Measurements from ENCODE around the gene OCEL1.

The OCEL1 gene

GRCh38 chr19:17242431-17243208 lies 16.6 kb downstream of the OCEL1 start:
- DNase-seq = no peak

- no peak for DNase-seq
These were observed 17.3 kb downstream of the OCEL1 start for GRCh38 chr19:17243211-17243829.

DNA sequence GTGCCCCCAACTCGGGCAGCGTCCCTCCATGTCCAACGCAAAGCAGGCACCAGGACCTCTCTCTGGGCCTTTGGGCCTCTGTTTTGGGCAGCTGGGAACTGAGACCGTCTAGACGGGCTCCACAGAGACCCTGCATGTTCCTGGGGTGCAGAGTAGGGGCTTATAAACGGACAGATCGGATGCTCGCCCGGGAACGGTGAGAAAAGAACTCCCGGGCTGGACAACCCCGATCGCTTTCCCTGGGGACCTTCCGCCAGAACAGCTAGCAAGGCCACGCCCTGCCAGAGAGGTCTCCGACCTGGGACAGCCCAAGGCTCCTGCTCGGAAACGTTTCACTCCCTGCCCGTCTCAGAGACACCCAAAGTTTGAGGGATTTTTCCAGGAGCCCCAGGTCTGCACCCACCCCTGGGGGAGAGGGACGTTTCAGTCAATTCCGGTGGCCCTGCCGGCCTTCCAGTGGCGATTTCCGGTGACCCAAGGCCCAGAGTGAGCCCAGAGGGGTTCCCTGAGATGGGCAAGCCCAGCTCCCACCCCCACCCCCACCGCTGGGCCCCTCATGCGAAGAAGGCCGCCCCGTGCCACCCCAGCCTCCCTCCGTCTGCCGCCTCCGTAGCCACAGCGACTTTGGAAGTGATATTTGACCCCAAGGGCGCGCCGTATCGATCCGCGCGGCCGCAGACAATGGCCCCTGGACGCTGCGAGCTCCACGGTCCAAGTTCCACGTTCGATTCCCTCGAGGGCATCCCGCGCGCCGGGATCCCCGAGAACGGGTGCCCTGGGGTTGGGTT lies 18.0 kb downstream of the OCEL1 start:
- DNase-seq = no peak

DNA sequence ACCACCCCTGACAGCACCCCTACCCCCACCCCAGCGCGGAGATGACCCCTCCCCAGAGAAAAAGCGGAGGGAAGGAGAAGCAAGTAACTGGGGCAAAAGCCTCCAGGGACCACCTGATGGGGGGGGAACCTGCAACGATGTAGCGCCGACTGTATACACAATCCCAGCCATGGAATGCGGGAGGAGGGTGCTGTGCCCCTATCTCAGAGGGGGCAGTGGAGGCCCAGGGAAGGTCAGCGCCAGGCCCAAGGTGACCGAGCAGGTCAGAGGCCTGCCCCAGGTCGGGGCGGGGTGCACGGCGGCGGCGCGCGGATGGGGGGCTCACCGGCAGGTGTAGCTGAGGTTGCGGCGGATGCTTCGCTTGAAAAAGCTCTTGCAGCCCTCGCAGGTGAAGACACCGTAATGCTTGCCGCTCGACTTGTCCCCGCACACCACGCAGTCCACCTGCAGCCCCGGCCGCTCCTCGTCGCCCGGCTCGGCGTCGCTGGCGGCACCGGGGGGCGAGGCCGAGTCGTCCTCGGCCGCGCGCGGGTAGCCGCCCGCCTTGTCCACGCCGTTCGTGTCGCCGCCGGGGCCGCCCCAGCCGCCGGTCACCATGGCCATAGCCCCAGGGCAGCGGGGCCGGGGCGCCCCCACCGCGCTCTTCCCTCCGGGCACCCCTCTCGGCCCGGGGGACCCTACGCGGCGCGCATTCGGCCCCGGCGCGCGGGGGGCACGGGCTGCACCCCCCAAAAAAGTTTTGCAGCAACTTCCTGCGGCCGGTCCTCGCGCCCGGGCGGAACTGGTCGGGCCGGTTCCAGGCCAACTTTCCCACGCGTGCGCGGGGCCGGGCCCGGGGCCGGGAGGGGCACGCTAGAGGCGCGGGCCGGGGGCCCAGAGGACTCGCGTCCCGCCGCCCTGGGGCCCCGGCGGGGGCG lies 18.9 kb downstream of the OCEL1 start:
- DNase-seq = no peak

GRCh38 chr19:17245535-17245984 lies 19.5 kb downstream of the OCEL1 start, which contains the start of gene NR2F6:
NR2F6 (minus strand) TSS chr19:17245919; CDS start chr19:17245220, 699 bp downstream.
- no peak for DNase-seq

- DNase-seq = peak in 1 of 2 experiments; percentile 56
These were observed 20.8 kb downstream of the OCEL1 start for GRCh38 chr19:17246681-17247425.

GRCh38 chr19:17248011-17248776 lies 22.2 kb downstream of the OCEL1 start:
- DNase-seq = peak in 1 of 2 experiments; percentile 20

DNA sequence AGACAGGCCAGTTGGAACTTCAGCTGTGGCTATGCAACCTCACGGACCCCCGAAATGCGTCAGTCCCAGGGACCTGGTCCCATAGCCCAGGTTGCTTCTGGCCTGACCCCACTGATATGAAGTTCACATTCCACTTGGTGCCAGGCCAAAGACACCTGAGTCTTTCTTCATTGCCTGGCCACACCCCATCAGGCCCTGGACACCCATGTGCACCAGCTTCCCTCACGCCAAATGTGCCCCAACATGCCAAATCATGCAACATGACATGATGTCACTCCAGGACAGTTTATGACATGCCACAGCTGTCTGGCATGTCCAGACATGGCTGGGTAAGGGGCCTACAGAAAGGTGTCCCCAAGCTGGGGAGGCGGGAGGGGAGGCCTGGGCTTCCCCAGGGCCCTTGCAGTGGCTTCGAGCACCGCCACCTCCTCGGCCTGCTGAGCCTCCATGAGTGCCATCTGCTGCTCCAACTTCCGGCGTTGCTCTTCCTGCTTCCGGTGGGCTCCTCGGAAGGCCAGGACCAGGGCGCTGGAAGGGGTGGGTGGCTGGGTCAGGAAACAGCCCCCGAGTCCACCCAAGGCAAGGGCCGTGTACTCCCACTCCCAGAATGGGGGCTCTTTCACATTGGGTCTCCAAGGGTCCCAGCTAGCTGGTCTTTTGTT lies 24.0 kb downstream of the OCEL1 start:
- no peak for DNase-seq

DNA sequence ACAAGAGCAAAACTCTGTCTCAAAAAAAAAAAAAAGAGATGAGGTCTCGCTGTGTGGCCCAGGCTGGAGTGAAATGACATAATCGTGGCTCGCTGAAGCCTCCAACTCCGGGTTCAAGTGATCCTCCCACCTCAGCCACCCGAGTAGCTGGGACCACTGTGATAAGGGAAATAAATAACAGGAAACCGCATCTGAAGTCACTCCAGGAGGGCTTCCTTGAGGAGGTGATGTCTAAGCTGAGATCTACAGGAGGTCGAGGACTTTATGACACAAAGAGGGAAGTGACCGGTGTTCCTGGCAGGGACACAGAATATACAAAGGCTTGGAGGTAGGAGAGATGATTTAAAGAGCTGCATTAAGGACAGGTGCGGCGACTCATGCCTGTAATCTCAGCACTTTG lies 28.6 kb downstream of the OCEL1 start:
- DNase-seq = no peak

GRCh38 chr19:17255150-17255621 lies 29.2 kb downstream of the OCEL1 start:
- peak; percentile 40 to 49 for DNase-seq

- DNase-seq = no peak
These were observed 30.1 kb downstream of the OCEL1 start for GRCh38 chr19:17256130-17256529.

GRCh38 chr19:17259118-17259780 lies 33.2 kb downstream of the OCEL1 start:
- DNase-seq = no peak

GRCh38 chr19:17259934-17260333 lies 33.9 kb downstream of the OCEL1 start:
- DNase-seq = no peak

DNA sequence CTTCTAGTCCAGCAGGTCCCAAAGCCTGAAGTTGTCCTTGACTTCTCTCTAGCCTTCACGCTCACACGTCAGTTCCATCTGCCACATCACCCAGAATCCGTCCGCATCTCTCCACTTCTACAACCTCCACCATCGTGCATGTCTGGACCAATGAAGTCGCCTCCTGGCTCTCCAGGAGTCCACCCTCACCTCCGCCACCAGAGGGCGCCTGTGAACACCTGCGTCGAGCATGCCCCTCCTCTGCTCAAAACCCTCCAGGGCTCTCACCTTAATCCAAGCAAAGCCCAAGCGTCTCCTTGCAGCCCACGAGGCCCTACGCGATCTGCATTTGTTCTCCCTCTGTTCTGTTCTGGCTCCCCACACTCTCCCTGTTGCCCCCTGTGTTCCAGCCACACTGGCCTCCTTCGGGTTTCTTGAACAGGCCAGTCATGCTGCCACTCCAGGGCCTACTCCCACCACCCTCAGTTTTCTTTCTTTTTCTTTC lies 34.9 kb downstream of the OCEL1 start:
- DNase-seq = peak; percentile 82 to 89

GRCh38 chr19:17262557-17262956 lies 36.5 kb downstream of the OCEL1 start:
- no peak for DNase-seq

DNA sequence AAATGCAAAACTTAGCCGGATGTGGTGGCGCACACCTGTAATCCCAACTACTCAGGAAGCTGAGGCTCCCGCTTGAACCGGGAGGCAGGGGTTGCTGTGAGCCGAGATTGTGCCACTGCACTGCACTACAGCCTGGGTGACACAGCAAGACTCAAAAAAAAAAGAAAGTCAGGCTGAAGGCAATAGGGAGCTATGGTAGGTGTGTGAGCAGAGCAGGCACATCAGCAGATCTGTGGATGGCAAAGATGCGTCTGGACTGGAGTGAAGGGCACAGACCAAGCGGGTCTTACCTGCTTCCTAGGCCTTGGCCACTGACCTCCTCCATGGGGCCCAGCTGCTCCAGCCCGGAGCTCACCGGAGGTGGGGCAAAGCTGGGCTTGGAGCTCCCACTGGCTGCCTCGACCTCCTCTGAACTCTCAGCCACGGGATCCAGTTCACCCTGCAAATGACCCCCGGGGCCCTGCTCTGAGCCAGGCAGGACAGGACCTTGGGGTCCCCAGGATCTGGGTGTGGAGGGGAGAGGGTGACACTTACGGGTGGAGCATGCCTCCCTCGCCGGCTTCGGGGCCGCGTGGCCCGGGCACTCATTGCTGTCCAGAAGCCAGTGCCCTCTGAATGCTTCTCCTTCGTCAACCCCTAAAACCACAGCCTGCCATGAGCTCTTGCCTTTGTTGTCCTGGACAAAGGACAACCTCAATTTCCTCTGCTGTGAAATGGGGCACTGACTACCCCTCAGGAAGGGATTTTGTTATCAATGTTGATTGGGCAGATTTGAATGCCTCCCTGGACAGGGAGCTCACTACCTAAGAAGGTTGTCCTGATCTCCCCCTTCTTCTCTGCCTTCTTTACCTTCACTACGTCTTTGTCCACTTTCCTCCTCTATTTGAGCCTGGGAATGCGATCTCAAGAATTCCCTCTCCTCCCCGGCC lies 38.0 kb downstream of the OCEL1 start:
- DNase-seq = no peak

GRCh38 chr19:17264641-17264979 lies 38.6 kb downstream of the OCEL1 start, which contains the start of gene USHBP1:
USHBP1 (minus strand) TSS chr19:17264745; CDS start chr19:17264299, 446 bp downstream.
- no peak for DNase-seq

DNA sequence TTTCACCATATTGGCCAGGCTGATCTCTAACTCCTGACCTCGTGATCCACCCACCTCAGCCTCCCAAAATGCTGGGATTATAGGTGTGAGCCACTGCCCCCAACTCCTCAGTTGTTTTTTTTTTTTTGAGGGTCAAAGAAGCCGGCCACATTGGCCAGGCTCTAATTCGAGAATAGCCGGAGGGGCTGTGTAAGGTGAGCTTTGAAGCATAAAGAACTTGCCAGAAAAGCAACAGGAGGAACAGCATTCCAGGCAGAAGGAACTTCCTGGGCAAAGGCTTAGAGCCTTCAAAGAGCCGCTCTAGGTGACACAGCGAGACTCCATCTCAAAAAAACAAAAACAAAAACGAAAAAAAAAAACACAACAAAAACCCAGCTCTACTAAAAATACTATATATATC lies 40.0 kb downstream of the OCEL1 start:
- DNase-seq = no peak
